Stimulated activated CD4-positive, alpha-beta T cell treated with anti-CD3 and anti-CD28 coated beads, Interleukin-1b, Interleukin-23, amount 100 ng/mL, for 48 hours (primary cell): ENCODE measurements around the gene ANXA11.

Source experiments
- DNase-seq: peaks from one replicate; pipeline ENCODE4 v3.0.0-alpha.2; 2020

ANXA11 gene

DNA sequence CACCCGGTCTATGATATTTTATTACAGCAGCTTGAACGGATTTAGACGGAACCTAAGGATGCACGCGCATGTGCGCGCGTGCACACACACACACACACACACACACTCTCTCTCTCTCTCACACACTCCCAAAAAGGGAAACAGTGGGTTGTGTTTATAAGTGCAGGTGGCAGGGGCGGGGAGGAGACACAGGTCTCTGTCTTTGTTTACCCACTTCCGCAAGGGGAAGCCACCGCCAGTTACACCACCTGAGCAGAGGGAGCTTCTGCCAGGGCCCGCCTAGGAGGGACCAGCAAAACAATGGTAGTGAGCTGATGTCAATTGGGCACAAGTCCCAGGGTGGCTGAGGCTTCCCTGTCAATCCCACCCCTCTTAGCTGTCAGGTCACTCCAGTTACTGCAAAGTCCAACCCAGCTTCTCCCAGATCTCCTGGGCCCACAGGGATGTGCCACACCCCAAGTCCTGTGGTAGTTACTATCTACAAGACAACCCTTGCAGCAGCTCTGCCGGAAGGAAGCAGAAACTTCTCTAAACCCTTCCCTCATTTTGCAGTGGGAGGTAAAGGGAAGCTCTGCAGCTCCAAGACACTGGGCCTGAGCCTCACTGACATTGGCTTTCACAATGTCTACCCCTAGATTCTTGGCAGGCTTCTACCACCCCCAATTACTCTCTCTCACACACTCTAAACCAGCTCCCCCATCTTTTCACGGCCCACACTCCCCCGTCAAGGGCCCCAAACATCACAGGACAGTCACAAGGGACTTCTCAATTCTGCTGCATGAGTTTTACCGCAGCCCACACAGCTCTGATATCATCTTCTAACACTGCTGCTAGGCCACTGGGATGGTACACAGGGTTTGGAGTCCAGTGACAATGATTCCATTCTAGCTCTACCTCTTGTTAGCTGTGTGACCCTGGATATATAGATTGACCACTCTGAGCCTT is 17.6 kb downstream of the ANXA11 start:
- DNase-seq, result peak; percentile 66

DNA sequence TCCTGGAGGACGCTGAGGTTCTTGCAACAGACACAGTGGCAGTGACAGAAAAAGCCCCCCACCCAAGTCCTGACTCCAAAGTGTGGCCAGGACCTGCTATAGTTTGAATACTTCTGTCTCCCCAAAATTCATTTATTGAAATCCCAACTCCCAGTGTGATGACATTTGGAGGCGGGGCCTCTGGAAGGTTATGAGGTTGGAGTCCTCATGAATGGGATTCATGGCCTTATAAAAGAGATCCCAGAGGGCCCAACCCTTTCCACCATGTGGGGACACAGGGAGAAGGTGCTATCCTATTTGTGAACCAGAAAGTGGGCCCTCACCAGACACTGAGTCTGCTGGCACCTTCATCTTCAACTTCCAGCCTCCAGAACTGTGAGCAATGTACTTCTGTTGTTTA is 18.3 kb downstream of the ANXA11 start:
- DNase-seq, result no peak

DNA sequence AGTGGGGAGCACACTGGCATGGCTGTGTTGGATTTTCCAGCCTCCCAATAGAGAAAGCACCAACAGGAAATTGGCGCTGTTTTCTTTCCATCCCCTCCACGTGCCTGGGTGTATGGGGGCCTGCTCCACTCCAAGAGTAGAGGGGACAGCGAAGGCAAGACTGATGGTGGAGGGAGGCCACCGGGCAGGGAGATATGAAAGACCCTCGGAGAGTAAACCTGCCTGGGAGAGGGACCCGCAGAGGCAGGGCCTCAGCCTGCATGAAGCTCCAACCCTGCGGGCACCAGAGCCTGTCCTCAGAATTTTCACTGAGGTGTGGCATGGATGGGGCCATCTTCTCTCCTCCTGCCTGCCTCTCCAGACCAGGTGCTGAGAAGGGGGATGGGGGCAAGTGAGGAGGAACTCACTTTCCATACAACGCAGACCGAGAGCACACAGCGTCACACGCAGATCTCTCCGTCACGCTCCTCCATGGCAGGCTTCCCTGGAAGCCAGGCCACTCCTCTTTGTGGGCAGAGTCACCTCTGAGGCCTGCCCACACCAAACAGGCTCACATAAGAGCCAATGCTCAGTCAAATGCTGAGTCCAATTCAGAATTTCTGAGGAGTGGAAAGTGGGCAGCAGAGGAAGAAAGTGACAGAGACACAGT is 18.8 kb downstream of the ANXA11 start:
- DNase-seq, result peak; percentile 71

DNA sequence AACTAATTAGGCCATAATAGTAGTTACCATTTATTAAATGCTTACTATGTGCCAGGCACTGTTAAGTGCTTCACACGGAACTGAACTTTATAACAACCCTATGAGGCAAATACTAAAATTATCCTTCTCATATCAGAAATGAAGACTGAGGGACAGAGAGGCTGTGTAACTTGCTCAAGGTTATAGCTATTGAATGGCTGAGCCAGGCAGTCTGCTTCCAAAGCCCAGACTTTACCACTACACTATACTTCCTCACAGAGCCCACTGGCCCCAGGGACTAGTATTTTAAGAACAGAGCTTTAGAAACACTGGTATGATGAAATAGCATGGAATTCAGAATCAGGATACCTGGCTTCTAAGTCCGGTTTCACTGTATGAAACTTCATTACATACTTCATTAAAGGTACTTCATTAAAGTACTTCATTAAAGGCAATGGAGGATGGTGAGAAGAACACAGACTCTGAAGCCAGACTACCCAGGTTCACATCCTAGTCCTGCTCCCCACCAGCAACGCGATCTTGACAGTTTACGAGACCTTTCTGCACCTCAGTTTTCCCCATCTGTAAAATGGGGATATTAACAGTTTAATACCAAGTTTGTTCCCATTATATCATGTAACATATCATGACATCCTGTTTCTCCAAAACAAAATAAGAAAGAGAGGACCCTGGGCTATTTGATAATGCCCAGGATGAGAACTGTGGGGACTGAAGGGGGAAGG is 19.6 kb downstream of the ANXA11 start:
- no peak for DNase-seq

DNA sequence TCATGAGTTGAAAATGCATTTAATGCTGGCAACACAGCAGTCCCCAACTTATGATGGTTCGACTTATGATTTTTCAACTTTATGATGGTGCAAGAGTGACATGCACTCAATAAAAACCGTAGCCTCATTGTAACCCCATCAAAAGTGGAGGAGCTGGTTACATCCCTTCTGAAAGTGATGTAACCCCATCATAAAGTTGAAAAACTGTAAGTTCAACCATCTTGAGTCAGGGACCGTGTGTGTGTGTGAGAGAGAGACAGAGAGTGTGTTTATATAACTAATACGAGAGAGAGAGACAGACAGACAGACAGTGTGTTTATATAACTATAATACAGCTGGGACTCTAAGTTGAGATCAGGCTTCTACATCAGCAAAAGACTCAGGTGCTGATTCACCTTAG is 21.0 kb downstream of the ANXA11 start:
- DNase-seq, result no peak

DNA sequence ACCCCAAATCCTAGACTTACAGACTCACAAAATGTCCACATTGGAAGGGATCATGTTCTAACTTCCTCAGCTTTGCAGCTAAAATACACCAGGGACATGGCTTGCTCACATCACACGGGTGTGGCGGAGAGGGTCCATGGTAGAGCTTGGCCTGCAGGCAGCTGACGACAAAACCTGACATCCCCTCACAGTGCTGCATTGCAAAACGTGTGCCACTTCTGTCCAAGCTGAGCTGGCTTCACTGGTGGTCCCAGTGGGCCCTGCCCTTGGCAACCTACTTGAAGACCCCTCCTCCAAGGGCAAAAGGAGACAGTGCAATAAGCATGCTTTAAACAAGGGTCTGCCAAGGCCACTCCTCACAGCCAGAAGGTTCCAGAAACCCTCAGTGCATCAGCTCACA is 21.9 kb downstream of the ANXA11 start:
- no peak for DNase-seq

DNA sequence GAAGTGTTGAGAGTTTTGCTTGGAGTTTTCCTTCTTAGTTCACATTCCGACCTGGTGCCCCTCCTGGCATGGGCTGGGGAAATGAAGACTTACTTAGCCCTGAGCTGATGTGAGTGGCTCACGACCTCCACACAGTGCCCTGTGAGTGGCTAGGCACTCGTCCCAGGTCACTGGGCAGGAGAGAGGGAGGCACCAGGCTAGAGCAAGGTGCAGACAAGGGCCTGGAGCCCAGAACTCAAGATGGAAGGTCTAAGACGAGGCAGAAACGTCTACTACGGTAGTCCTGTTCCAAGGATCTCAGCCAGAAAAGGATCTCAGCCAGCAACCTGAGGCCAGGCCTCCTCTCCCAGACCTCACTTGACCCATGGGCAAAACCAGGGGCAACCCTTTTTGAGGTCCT is 22.4 kb downstream of the ANXA11 start:
- no peak for DNase-seq

DNA sequence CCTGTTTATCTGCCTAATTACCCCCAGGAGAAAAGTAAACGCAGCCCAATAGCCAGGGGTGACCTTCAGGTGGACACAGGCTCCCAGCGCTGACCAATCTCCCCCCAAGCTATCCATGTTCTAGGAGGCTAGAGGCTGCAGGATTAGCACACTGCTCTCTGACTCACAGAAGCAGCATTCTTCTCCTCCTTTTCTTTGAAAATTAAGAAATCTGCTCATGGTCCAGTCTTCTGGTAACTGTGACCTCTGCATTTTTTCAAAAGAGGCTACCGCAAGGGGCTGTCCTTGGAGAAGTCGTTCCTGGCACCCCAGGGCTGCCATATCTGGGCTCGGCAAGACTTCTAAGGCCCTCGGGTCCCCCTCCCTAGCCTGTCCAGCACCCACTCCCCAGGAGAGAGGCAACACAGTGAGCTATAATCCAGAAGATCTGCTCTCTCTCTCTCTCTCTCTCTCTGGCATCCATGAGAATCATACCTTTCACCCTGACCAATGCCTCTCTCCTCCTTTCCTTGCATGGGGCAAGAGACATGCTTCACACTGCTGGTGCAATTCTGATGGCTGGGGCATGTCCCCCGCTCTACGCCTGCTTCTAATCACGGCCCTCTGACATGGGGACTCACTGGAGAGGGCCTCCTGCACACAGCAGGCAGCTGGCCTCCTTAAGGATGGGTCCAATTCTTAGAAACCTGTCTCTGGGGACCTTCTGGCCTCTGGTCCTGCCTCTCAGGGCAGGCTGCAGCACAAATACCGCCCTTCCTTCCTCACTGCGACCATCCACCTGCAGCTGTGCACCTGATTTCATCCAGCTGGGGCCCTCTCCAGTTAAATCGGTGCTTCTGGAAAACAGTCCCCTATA is 27.3 kb downstream of the ANXA11 start:
- DNase-seq, result no peak

DNA sequence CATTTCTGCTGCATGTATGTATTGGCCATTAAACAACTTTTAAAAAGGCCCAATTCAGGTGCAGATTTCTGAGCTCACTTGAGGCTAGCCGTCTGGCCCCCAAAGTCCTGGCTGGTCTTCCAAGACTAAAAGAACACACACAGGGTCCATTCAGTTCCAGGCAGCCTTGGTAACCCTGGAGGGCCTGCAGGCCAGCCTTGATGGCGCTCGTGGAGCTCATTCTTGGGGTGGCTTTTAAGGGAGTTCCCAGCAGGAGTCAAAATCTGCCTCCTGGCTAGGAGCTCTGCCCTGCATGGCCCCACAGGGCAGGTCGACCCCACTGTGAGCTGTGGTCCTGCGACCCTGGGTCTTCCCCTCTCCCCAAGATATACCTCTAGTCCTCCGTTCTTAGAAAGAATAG is 28.8 kb downstream of the ANXA11 start:
- DNase-seq, result no peak

DNA sequence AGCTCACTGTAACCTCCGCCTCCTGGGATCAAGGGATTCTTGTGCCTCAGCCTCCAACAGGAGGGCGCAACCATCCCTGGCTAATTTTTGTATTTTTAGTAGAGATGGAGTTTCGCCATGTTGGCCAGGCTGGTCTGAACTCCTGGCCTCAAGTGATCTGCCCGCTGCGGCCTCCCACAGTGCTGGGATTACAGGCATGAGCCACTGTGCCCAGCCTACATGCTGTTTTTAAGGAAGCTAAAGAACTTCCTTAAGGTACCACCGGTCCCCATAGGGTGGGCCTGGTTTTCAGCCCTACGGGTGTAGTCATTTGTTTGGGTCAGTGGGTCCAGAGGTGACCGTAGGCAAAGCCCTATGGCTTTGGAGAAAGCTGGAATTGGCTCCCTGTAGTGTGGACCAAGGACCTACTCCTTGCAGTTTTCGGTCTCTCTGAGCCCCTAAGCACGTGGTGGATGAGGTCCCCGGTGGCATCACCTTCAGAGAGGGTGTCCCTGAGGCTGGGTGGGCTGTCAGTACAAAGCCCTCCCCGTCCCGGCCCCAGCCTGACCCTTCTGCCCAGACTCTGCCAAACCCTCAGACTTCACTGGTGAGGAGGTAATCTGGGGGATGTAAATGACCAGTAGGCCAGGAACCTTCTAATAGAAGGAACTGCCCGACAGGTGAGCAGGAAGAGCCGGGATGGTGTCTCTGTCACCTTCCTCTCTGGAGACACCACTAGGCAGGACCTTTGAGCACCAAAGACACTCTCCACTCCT is 30.5 kb downstream of the ANXA11 start:
- no peak for DNase-seq

DNA sequence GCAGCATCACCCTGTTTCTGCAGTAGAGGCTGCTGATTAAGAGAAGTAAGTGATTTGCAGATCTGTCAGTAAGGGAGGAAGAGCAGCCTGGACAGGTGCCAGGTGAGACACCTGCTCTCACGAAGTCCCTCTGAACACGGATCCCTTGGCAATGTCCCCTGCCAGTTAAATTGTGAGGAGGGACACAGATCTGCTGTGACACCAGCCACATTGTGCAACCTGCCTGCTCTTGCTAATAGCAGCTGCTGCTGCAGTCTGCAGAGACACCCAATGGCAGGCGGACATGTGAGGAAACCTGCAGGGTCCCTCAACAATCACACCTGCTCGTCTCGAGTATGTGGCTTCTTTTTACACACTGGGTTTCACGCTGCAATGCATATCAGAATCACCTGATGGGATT is 31.9 kb downstream of the ANXA11 start:
- no peak for DNase-seq

DNA sequence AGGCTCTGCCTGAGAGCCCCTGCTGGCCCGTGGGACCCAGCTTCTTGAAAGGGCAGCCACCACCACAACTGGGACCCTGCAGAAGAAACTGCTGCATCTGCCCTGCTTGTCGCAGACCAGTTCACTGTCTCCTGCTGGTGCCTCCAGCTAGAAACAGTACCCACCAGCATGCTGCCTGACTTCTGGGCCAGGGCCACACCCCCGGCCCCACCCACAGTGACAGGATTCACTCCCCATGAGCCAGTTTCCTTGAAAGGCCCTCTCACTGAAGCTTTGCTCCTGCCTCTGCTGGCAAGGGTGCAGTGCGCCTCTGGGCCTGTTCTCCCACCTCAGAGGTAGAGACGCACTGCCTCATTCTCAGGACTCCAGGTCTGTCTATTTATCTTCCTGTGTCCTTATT is 32.4 kb downstream of the ANXA11 start:
- DNase-seq, result no peak

DNA sequence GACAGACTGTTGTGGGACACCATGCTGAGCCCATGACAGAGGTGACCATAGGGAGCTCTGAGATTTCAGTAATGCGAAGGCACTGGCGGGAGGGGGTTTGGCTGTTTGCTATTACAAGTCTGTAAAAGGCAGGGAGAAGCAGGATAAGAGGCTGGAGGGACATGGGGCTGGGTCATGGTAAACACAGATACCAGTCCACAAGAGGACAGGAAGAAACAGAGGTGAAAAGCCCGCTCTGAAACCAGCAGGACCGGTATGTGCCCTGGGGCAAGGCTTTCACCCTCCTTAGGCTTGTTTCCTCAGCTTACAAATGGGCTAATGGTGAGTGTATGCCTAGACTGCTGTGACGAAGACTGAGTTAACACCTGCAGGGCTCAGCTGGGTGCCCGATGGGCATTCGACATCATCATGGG is 34.1 kb downstream of the ANXA11 start:
- no peak for DNase-seq

DNA sequence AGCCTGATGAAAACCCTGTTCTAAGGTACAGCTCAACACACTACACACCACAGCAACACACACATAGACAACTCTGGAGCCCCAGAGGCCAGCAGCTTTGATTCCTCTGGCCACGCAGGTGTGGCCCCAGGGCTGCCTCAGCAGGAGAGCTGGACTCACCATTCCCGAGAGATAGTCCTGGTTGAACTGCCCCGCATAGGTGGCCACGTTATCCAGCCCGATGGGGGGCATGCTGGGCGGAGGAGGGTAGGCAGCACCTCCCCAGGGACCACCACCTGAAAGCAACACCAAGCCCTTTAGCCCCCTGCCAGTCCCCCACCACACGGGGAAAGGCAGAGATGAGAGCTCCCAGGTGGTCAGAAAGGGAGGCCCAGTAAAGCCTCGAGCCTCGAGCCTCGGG is 34.7 kb downstream of the ANXA11 start:
- no peak for DNase-seq

DNA sequence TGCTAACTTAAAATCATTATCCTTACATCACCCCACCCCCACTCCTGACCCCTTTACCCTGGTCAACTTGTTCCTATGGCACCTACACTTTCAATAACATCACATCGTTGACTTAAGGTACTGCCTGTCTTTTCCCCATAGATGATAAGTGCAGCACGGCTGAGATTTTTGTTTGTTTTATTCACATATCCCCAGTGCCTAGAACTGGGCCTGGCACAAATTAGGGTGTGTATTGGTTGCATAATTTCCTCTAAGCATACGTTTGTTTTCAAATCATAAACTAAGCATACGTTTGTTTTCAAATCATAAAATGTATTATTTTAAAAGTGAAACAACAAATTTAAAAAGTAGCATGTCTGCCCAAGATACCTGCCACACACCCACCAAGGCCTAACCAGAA is 35.3 kb downstream of the ANXA11 start:
- no peak for DNase-seq

DNA sequence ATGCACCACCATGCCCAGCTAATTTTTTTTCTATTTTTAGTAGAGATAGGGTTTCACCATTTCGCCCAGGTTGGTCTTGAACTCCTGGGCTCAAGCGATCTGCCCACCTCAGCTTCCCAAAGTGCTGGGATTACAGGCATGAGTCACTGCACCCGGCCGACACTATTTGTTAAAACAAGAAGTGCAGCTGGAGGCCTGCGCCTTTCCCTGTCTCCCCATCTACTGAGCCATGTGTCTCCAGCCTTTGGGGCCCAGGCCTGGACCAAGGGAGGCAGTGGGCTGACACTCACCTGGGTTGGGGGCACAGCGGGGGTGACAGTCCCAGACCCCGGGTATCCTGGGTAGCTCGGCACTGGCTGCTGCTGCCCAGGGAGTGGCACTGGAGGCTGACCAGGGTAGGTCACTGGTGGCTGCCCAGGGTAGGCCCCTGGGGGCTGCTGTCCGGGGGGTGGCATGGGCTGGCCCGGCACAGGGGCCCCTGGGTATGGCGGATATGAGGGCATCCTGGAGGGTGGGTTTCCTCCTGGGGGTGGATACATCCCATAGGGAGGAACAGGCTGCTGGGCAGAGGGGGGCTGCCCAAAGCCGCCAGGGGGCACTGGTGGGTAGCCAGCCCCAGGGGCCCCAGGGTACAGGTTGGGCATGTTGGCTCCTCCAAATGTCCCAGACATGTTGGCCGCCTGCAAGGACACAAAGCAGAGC is 36.5 kb downstream of the ANXA11 start:
- no peak for DNase-seq

DNA sequence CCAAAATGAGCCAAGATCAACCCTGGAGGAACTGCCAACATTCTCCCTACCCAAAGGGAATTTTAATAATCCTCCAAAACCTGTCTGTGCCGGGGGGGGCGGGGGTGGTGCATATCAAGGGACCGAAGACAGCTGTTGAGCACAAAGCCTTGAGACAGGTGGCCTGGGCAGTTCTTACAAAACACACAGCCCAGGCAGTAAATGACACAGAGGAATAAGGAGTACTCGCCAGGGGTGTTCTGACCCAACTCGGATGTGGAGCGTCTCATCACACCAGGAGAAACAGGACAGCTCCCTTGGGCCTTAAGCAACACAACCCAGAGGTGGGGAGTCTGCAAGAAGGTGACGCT is 37.2 kb downstream of the ANXA11 start:
- no peak for DNase-seq

DNA sequence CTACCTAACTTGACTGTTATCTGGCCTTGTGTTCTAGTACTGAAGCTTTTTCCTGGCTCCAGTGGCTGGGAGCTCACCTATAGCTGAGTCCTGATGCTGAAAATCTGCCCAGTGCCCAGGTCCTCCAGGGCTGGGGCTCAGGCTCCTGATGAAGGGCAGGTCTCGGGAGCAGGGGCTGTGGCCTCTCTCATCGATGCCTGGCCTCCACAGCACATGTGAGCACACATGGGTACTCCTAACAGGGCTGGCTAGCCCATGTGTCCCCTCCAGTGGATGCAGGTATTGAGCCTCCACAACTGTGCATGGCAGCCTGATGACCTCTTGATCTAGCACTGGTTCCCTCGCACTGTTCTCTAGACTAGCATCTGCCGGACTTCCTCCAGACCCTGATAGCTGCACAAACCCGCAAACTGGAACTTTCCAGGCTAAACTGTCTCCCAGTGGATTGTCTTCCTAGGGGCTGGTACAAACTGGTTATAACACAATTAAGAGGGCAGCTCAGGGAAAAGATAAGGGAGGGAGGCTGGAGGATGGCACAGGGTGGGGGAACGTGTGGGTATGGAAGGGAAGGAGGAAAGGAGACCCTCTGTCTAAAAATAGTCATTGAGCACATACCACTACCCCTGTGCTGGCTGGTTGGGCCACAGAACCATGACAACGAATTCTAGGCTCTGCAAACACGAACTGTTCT is 37.7 kb downstream of the ANXA11 start:
- DNase-seq, result no peak

DNA sequence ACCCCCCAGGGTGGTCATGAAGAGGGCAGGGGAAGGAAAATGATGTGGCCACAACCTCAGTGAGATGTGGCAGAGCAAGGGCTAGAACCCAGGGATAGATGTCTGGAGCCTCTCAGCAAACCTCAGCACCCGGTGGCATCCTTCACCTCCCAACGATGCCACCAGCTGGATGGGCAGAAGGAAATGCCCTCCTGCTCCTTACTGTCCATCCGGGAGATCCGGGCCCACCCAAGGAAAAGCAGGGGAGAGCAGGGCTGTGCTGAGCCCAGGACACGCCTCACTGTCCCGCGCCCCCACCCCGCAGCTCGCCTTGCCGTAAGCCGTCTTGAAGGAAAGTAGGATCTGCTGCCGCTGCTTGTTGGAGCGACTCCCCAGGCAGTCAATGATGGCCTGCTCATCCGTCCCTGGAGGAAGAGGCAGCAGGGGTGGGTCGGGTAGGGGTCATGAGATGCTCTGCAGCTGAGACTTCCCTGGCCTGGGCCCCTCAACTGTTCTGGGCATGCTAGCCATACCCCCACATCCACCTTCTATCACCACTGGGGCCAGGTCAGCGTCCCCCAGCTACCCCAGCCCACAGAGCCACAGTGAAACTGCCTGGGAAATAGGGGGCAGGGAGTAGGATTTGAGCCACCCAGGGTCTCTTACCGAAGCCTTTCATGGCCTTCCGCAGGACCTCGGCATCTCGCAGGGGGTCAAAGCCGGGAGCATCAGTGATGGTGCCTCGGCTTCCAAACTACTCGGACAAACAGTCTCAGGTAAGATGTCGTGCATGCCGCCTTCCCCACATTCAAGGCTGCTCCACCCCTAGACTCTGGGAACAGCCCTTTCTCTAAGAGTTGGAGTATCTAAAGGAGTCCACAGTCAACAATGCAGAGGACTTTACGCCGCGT is 38.5 kb downstream of the ANXA11 start:
- no peak for DNase-seq

DNA sequence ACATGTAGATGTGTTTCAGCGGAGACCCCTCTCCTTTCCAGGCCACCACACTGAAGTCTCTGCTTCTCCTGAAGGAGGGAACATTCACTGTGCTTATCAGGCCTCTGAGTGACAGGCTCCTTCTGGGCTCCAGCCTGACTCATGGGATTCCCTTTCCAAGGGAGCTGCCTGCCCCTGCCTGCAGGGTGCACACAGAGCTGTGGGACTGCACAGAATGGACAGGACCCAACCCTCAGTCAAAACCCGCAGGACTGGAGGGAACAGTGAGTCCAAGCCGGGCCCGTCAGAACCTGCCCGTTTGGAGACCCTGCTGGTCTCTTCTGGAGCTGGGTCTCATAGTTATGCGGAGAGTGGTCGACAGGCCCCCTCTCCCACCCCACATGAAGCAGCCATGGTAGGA is 40.2 kb downstream of the ANXA11 start:
- DNase-seq, result no peak
